GM12873 (cell line): ENCODE data around the gene COX20.

Experiments
- TF ChIP-seq, protein P1 (sequence below): IDR thresholded peaks from 2 replicates; pipeline ENCODE4 v1.5.1; 2012; ENCODE audit warnings: low read depth, mild to moderate bottlenecking, moderate library complexity, low read length, control low read depth; ENCODE audit not compliant: insufficient read depth; ENCODE audit errors: missing control alignments

COX20 gene

DNA sequence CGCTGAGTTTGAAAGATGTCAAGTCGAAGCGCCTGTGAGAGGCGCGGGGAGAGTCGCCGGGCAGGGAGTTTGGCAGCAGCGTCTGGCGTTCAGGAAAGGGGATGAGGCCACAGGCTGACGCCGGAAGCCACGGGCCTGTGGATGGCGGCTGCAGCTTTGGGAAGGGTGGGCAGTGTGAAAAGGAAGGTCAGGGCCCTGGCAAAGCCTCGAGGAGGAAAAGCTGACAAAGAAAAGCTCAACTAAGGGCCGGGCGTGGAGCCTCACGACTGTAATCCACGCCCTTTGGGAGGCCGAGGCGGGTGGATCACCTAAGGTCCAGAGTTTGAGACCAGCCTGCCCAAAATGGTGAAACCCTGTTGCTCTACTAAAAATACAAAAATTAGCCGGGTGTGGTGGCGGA, 25.2 kb upstream of the COX20 start:
- TF ChIP-seq, protein P1, sequence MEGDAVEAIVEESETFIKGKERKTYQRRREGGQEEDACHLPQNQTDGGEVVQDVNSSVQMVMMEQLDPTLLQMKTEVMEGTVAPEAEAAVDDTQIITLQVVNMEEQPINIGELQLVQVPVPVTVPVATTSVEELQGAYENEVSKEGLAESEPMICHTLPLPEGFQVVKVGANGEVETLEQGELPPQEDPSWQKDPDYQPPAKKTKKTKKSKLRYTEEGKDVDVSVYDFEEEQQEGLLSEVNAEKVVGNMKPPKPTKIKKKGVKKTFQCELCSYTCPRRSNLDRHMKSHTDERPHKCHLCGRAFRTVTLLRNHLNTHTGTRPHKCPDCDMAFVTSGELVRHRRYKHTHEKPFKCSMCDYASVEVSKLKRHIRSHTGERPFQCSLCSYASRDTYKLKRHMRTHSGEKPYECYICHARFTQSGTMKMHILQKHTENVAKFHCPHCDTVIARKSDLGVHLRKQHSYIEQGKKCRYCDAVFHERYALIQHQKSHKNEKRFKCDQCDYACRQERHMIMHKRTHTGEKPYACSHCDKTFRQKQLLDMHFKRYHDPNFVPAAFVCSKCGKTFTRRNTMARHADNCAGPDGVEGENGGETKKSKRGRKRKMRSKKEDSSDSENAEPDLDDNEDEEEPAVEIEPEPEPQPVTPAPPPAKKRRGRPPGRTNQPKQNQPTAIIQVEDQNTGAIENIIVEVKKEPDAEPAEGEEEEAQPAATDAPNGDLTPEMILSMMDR: no peak

DNA sequence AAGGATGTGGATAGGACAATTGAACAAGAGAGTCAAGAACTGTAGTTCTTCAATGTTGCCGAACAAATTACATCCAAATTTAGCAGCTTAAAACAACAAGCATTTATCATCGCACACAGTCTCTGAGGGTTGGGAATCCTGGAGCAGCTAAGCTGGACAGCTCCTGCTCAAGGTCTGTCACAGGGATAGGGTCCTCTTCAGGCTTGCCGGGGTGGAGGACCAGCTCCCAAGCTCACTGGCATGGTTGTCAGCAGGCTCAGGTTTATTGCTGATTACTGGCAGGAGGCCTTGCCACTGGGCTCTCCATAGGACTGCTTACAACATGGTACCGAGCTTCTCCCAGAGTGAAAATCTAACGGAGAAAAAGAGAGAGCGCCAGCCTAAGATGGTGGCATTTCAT, 22.1 kb upstream of the COX20 start:
- TF ChIP-seq, protein P1: no peak

DNA sequence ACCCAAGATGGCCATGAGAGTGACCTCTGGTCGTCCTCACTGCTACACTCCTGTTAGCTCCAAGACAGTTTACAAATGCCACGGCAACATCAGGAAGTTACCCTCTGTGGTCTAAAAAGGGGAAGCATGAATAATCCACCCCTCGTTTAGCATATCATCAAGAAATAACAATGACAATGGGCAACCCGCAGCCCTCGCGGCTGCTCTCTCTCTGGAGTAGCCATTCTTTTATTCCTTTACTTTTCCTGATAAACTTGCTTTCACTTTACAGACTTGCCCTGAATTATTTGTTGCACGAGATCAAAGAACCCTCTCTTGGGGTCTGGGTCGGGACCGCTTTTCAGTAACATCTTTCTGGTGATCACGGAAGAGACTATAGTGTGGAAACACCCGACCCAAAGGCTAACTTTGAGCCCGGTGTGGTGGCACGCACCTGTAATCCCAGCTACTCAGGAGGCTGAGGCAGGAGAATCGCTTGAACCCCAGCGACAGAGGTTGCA, 19.8 kb upstream of the COX20 start:
- TF ChIP-seq, protein P1: no peak

DNA sequence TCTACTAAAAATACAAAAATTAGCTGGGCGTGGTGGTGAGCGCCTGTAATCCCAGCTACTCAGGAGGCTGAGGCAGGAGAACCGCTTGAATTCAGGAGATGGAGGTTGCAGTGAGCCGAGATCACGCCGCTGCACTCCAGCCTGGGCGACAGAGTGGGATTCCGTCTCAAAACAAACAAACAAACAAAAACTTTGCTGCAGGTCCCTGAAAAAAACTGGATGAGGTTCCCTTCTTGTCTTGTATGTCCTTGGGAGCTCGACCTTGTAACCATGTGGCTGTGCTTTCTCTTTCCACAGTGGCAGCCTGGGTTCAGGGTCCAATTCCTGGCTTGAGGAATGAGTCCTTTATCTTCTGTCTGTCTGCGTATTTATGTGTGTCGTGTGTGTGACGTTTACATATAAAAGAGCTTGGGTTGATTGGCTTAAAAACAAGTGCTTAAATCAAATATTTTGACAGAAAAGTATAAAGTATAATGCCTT, 18.0 kb upstream of the COX20 start:
- TF ChIP-seq, protein P1: no peak

DNA sequence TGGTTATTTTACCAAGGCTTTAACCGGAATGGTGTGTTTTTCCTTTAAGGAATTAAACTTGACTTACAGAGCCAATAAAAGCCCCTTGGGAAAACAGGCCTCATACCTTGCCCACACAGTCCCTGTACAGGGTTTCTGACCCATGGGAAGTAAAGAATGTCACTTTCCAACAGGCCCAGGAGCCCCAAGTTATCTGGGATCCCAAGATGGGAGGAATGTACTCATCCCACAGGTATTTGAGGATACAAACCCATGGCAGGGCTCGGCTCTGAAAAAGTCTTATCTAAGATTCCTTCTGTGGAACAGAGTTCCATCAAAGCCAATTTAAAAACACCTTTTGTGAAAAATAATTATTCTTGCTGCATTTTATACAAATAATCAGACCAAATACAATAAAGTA, 15.3 kb upstream of the COX20 start:
- TF ChIP-seq, protein P1: no peak

DNA sequence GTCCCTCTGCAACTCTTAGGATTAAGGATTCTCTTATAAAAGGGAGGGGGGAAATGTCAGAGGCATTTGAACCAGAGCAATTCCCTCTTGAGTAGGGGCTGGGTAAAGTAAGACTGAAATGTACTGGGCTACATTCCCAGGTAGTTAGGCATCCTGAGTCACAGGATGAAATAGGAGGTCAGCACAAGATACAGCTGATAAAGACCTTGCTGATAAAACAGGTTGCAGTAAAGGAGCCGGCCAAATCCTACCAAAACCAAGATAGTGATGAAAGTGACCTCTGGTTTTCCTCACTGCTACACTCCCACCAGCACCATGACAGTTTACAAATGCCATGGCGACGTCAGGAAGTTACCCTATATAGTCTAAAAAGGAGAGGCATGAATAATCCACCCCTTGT, 14.3 kb upstream of the COX20 start:
- TF ChIP-seq, protein P1: no peak

DNA sequence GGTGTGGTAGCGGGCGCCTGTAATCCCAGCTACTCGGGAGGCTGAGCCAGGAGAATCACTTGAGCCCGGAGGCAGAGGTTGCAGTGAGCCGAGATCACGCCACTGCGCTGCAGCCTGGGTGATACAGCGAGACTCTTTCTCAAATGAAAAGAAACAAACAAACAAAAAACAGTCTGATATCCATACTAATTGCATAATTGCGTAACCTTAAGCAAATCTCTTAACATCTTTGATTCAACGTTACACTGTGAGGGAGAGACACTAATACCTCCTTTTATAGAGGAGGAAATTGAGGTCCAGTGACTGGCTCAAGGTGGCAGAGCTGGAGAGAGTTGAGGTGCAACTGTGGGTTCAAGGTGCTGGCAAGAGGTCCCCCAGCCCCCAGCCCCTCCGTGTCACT, 12.6 kb upstream of the COX20 start:
- TF ChIP-seq, protein P1: no peak
